ENCODE data around the gene KSR1. TPM values are rescaled to one million over a fixed set of nuclear protein-coding genes. Genes with fewer than 3 reads are reported as not detected.

Gene KSR1
- total and polyA plus RNA-seq, 9 of the 15 experiments (the other 6 are each of a cell fraction or from before 2014, with no cell fraction given), result 1.4 to 51.7 (median 18.4) TPM

GRCh38 chr17:27667656-27668487 is 211.6 kb downstream of the KSR1 start:
- Histone ChIP-seq H4K20me1 (replicated peaks; ENCODE audit: control insufficient read depth, insufficient read depth, low read length) (no peaks in the 10 kb centered on the region), H3K27ac (ENCODE audit: extremely low read depth, low read depth, low read length) (no peak overlapping the region), H3K4me2 (ENCODE audit: insufficient read depth, low read length) (no peak overlapping the region), H3K36me3 (ENCODE audit: control insufficient read depth, insufficient read depth, low read length) (no peaks in the 10 kb centered on the region), H3K4me1 (replicated peaks in 1 of 2; ENCODE audit: control insufficient read depth in 2 of 2, insufficient read depth in 2 of 2, low read length in 2 of 2) (no peaks in the 10 kb centered on the region), H2AFZ (ENCODE audit: low read depth, low read length) (no peak overlapping the region), H3K9me3 (replicated peaks; ENCODE audit: control insufficient read depth, insufficient read depth, low read depth, low read length) (no peaks in the 10 kb centered on the region), H3K27me3 (ENCODE audit: control insufficient read depth in 2 of 2, insufficient read depth in 2 of 2, low read length in 2 of 2) (peaks cover 0 to 29% of the 10 kb centered on the region in 2 experiments; a peak in 3 of 5 replicates), H3K4me3 (no peak overlapping the region), H3K79me2 (ENCODE audit: control insufficient read depth, insufficient read depth, low read length) (no peaks in the 10 kb centered on the region), H3K9ac (ENCODE audit: insufficient read depth in 1 of 2, low read depth in 2 of 2, low read length in 2 of 2) (no peak overlapping the region), H3K9me1 (ENCODE audit: control insufficient read depth, insufficient read depth, low read length) (no peaks in the 10 kb centered on the region)
- FAIRE-seq (no peak), ATAC-seq (no peak), DNase-seq (ENCODE audit: extremely low read depth in 1 of 4, low spot score in 3 of 4) (no peak)
- in situ Hi-C loops (cut with MboI) (loop anchor here (10.0 kb wide), 1 partner anchor 77 kb away; no protein-coding TSS in a partner anchor), intact Hi-C loops (cut with micrococcal nuclease) (no loop called here)
- WGBS (ENCODE audit: insufficient coverage, low coverage, missing lambda C conversion rate), result 0% methylated on average over 9 of the region's 12 CpGs
- BruUV-seq (replicated peaks), result no TSS peak
- ChIA-PET POLR2A (no interaction called here), CTCF (ENCODE audit: low intra/inter-chr PET ratio) (no interaction called here)
- TF ChIP-seq CCNT2 (IDR thresholded peaks at IDR 0.05; ENCODE audit: borderline replicate concordance, extremely low read depth, insufficient read length, low read depth, low read length) (no peak), KDM2B (CRISPR knock-in tag; IDR thresholded peaks at IDR 0.05) (no peak), ZNF318 (IDR thresholded peaks at IDR 0.05; ENCODE audit: borderline replicate concordance in 1 of 2, low read depth in 1 of 2) (no peak), ZFX (CRISPR knock-in tag; IDR thresholded peaks at IDR 0.05) (no peak), MXD1 (CRISPR knock-in tag; IDR thresholded peaks at IDR 0.05; ENCODE audit: borderline replicate concordance, poor library complexity, severe bottlenecking) (no peak), CHD4 (IDR thresholded peaks at IDR 0.05; ENCODE audit: insufficient read depth, insufficient replicate concordance, low read depth, low read length, poor library complexity, severe bottlenecking) (no peak), STAG1 (CRISPR knock-in tag; IDR thresholded peaks at IDR 0.05; ENCODE audit: borderline replicate concordance) (no peak), SMC3 (conservative IDR thresholded peaks at IDR 0.05; ENCODE audit: insufficient read depth, low read depth, low read length) (no peak), MBD2 (IDR thresholded peaks at IDR 0.05; ENCODE audit: borderline replicate concordance, low read depth) (no peak), ZSCAN32 (CRISPR knock-in tag; IDR thresholded peaks at IDR 0.05) (no peak), THAP7 (CRISPR knock-in tag; IDR thresholded peaks at IDR 0.05) (no peak)
